GM12878 (cell line): Measurements from ENCODE around the gene KAZN. TPM values are rescaled to one million over a fixed set of nuclear protein-coding genes. Genes with fewer than 3 reads are reported as not detected.

Experiments
- ATAC-seq: fragments of 200-7000 bp; cut with Tn5 transposase; 3 replicates; pipeline ENCODE4 v1.9.1; 2020; ENCODE audit warnings: mild to moderate bottlenecking, moderate library complexity
- BruUV-seq: library from RNA; stranded (reverse); fragments of 400-500 nt; replicated peaks from 2 replicates; lab custom pipeline; 2021; lab: Mats Ljungman, UMichigan
- CTCF ChIA-PET: fragments of 300-600 bp; sonication (Branson Sonifier 250); formaldehyde crosslinking; extraction: SDS; loops from one replicate; lab custom pipeline; 2021; ENCODE audit warnings: inconsistent platforms; lab: Yijun Ruan, JAX
- POLR2A ChIA-PET: fragments of 350-600 bp; formaldehyde crosslinking; extraction: SDS; loops from one replicate; lab custom pipeline; 2021; ENCODE audit warnings: inconsistent platforms; lab: Charles Lee
- RAD21 ChIA-PET: fragments of 300-600 bp; sonication (Branson Sonifier 250); formaldehyde crosslinking; loops from one replicate; lab custom pipeline; 2023; ENCODE audit warnings: antibody characterized with exemption; ENCODE audit not compliant: unreplicated experiment; lab: Charles Lee
- SMC1A ChIA-PET: fragments of 300-600 bp; sonication (Branson Sonifier 250); formaldehyde crosslinking; loops from one replicate; lab custom pipeline; 2023; ENCODE audit not compliant: unreplicated experiment, uncharacterized antibody; lab: Charles Lee
- DNase-seq: peaks from one replicate; pipeline ENCODE4 v3.0.0-alpha.2; 2011; ENCODE audit warnings: low read depth, low spot score
- FAIRE-seq: peaks from 3 replicates; lab custom pipeline; 2011; peaks lifted over from hg19 to GRCh38; lab: Jason Lieb, UNC
- H2AFZ ChIP-seq: 2 replicates; pipeline ENCODE4 v1.6.0; 2011; ENCODE audit warnings: low read depth, low read length, control low read depth; ENCODE audit not compliant: control insufficient read depth
- H3K27ac ChIP-seq: 2 replicates; pipeline ENCODE4 v1.5.1; 2011; ENCODE audit warnings: control low read depth; ENCODE audit not compliant: control insufficient read depth, insufficient read depth
- H3K27me3 ChIP-seq, 2 experiments: replicated peaks in 1 of 2; 2 replicates each; pipeline versions ENCODE4 v1.6.0 to v1.6.1; 2011; ENCODE audit warnings: low read length in 1 of 2; ENCODE audit not compliant: control insufficient read depth in 2 of 2, insufficient read depth in 2 of 2
- H3K36me3 ChIP-seq, 2 experiments: 2 replicates each; pipeline ENCODE4 v1.5.1; 2011; ENCODE audit warnings: low read length in 1 of 2; ENCODE audit not compliant: control insufficient read depth in 2 of 2, insufficient read depth in 2 of 2
- H3K4me1 ChIP-seq: 2 replicates; pipeline ENCODE4 v1.6.1; 2011; ENCODE audit warnings: mild to moderate bottlenecking, low read length, moderate library complexity, mixed read lengths; ENCODE audit not compliant: control insufficient read depth, insufficient read depth
- H3K4me2 ChIP-seq: 2 replicates; pipeline ENCODE4 v1.6.0; 2011; ENCODE audit warnings: control low read depth; ENCODE audit not compliant: control insufficient read depth, insufficient read depth
- H3K4me3 ChIP-seq: fragments of 200-600 bp; sonication (generic); 2 replicates; pipeline ENCODE4 v1.5.1; 2016
- H3K79me2 ChIP-seq: 2 replicates; pipeline ENCODE4 v1.6.0; 2011; ENCODE audit warnings: low read length; ENCODE audit not compliant: control insufficient read depth, insufficient read depth
- H3K9ac ChIP-seq: 2 replicates; pipeline ENCODE4 v1.8.0; 2011; ENCODE audit warnings: low read length, control low read depth, mixed read lengths; ENCODE audit not compliant: control insufficient read depth, insufficient read depth
- H3K9me3 ChIP-seq: replicated peaks from 3 replicates; pipeline ENCODE4 v1.5.1; 2011; ENCODE audit warnings: mild to moderate bottlenecking, low read length; ENCODE audit not compliant: control insufficient read depth, insufficient read depth
- H4K20me1 ChIP-seq: 2 replicates; pipeline ENCODE4 v1.6.0; 2011; ENCODE audit not compliant: control insufficient read depth, insufficient read depth
- BHLHE40 ChIP-seq, 2 experiments: fragments of 450-650 bp in 1 of 2; IDR thresholded peaks; 2 replicates each; pipeline ENCODE4 v1.6.1; 2011 to 2017; ENCODE audit warnings: low read depth in 2 of 2, borderline replicate concordance in 1 of 2, improper control_type of control experiment in 1 of 2, low read length in 1 of 2, mild to moderate bottlenecking in 1 of 2
- CHD1 ChIP-seq: IDR thresholded peaks from 2 replicates; pipeline ENCODE4 v1.6.1; 2012; ENCODE audit warnings: low read depth, low read length, improper control_type of control experiment
- IKZF1 ChIP-seq: fragments of 450-650 bp; conservative IDR thresholded peaks from 2 replicates; pipeline ENCODE4 v1.6.1; 2017; ENCODE audit warnings: antibody characterized with exemption, mild to moderate bottlenecking
- POU2F2 ChIP-seq: IDR thresholded peaks from 3 replicates; pipeline ENCODE4 v1.6.1; 2011; ENCODE audit warnings: low read depth, mild to moderate bottlenecking, low read length, borderline replicate concordance
- TCF3 ChIP-seq: IDR thresholded peaks from 2 replicates; pipeline ENCODE4 v1.6.1; 2012; ENCODE audit warnings: low read depth, mild to moderate bottlenecking, low read length, borderline replicate concordance; ENCODE audit not compliant: insufficient read depth
- WGBS: methylation state at CpG from one replicate; pipeline ENCODE4 v1.1.6; 2016; ENCODE audit warnings: low lambda C conversion rate; ENCODE audit not compliant: insufficient replicate concordance, insufficient coverage; ENCODE audit errors: missing lambda C conversion rate; 5-methylcytosine and 5-hydroxymethylcytosine counted together
- in situ Hi-C: fragments of 300-500 bp; cut with MboI; formaldehyde crosslinking; loops from 9 replicates; pipeline ENCODE4 v1.14.3; 2018; ENCODE audit warnings: mixed read lengths
- intact Hi-C: fragments of 100-400 bp; cut with micrococcal nuclease; formaldehyde crosslinking; loops from one replicate; pipeline ENCODE4 v1.14.2; 2022; ENCODE audit not compliant: unreplicated experiment
- polyA plus RNA-seq, 11 experiments: library from polyadenylated mRNA; depleted of rRNA in 4 of 11; unstranded in 6 of 11; stranded (reverse) in 5 of 11; fragments of >200 nt; fragmentation: Nextera tagmentation in 4 of 11; fragmentation: Illumina TruSeq in 1 of 11; extraction: Ambion mirVana in 4 of 11; extraction: Trizol in 1 of 11; gene quantifications; 1 replicate in 1 of 11; 2 replicates in 10 of 11; pipeline versions ENCODE4 v1.2.1 to v1.2.3, GENCODE V29; 2011 to 2016; ENCODE audit warnings: inconsistent platforms in 2 of 11, missing spikeins in 2 of 11, low read depth in 1 of 11
- total RNA-seq, 4 experiments: library from RNA; depleted of rRNA in 3 of 4; stranded (reverse); fragments of >200 nt in 3 of 4; fragmentation: Illumina TruSeq in 1 of 4; extraction: Trizol in 1 of 4; gene quantifications; 2 replicates each; pipeline versions ENCODE4 v1.2.1 to v1.2.3, GENCODE V29; 2013 to 2021
- TF ChIP-seq, protein P1 (sequence below), 3 experiments: IDR thresholded peaks in 2 of 3; conservative IDR thresholded peaks in 1 of 3; 2 replicates each; pipeline ENCODE4 v1.5.1; 2011; ENCODE audit warnings: low read depth in 3 of 3, low read length in 3 of 3, mild to moderate bottlenecking in 3 of 3, control low read depth in 2 of 3, moderate library complexity in 2 of 3, inconsistent platforms in 1 of 3, mixed read lengths in 1 of 3; ENCODE audit not compliant: control insufficient read depth in 2 of 3, insufficient read depth in 1 of 3; ENCODE audit errors: extremely low read depth in 1 of 3

KAZN gene
- total and polyA plus RNA-seq, 10 of the 15 experiments (the other 5 are each of a cell fraction or from before 2014, with no cell fraction given), result 0.72 to 4.0 (median 1.2) TPM

DNA sequence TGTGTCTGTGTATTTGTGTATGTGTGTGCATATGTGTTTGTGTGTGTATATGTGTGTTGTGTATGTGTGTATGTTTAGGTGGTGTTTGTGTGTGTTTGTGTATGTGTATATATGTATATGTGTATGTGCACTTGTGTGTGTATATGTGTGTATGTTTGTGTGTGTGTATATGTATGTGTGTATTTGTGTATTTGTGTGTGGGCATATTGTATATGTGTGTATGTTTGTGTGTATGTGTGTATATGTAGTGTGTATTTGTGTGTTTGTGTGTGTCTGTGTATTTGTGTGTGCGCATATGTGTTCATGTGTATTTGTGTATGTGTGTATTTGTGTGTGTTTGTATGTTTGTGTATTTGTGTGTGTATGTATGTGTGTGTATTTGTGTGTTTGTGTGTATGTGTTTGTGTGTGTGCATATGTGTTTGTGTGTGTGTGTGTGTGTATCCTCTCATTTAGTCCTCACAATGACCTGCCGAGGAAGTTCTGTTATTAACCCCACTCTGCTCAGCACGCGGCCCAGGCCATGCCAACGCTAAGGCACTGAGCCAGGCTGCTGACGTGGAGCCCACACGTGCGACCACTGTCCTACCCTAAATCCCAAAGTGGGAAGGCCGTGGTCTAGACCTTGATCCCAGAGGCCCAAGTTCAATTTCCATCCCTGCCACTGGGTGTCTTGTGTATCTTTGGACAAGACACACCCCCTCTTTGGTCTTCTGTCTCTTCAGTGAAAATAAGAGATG is 511.8 kb downstream of the KAZN start:
- Histone ChIP-seq H2AFZ (no peak overlapping the region), H3K4me3 (no peak overlapping the region), H3K4me2 (no peak overlapping the region), H3K9ac (no peak overlapping the region), H3K27me3 (no peaks in the 10 kb centered on the region), H3K79me2 (no peaks in the 10 kb centered on the region), H4K20me1 (no peaks in the 10 kb centered on the region), H3K9me3 (no peaks in the 10 kb centered on the region; the same call in 2 of the 3 replicates), H3K36me3 (no peaks in the 10 kb centered on the region), H3K27ac (no peak overlapping the region), H3K4me1 (peaks cover 4% of the 10 kb centered on the region)
- ChIA-PET CTCF (interaction anchor here (0.7 kb wide), 2 partner anchors 18 to 206 kb away, joined by 3 read pairs; no protein-coding TSS in a partner anchor), POLR2A (no interaction called here), SMC1A (interaction anchor here (0.8 to 1.1 kb wide), 2 partner anchors 162 to 195 kb away, joined by 3 read pairs; no protein-coding TSS in a partner anchor), RAD21 (interaction anchor here (1.0 kb wide), 1 partner anchor 18 kb away, joined by 5 read pairs; no protein-coding TSS in a partner anchor)
- intact Hi-C loops (no loop called here), in situ Hi-C loops (no loop called here)
- 74% methylated on average over 9 of the region's 9 CpGs for WGBS
- DNase-seq (no peak), FAIRE-seq (no peak), ATAC-seq (no peak)
- TF ChIP-seq IKZF1, result no peak
- TF ChIP-seq TCF3, result no peak
- BruUV-seq, result no TSS peak

DNA sequence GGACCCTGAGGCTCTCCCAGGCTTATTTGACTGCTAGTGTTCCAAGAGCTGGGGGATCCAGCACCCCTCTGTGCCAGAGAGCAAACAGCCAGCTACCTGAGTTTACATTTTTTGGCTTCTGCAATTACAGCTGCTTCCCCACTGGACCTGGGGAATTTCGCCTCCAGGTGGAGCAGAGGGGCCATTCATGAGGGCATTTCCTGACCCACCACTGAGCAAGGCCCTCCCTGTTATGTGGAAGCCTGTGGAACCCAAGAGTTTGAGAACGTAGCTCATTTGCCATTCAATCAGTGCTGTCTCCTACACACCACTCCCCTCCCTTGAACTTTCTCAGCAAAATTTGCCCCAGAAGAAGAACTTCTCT is 512.4 kb downstream of the KAZN start:
- no peak for FAIRE-seq
- Histone ChIP-seq H3K9ac (no peak overlapping the region), H3K9me3 (no peaks in the 10 kb centered on the region), H3K27me3 (no peaks in the 10 kb centered on the region), H4K20me1 (no peaks in the 10 kb centered on the region), H2AFZ (no peak overlapping the region), H3K4me3 (no peak overlapping the region), H3K79me2 (no peaks in the 10 kb centered on the region), H3K4me2 (no peak overlapping the region), H3K4me1 (peaks cover 4% of the 10 kb centered on the region), H3K36me3 (no peaks in the 10 kb centered on the region), H3K27ac (no peak overlapping the region)
- WGBS, result 34% methylated on average over 2 of the region's 2 CpGs
- in situ Hi-C loops, result no loop called here
- POLR2A ChIA-PET, result no interaction called here
- RAD21 ChIA-PET, result interaction anchor here (1.0 kb wide), 1 partner anchor 18 kb away, joined by 5 read pairs; no protein-coding TSS in a partner anchor
- no peak for ATAC-seq
- SMC1A ChIA-PET, result interaction anchor here (0.8 to 1.1 kb wide), 2 partner anchors 161 to 194 kb away, joined by 3 read pairs; no protein-coding TSS in a partner anchor
- TF ChIP-seq CHD1 (no peak), BHLHE40 (IDR thresholded peaks at IDR 0.05; ENCODE audit: borderline replicate concordance in 1 of 2, low read depth in 2 of 2, low read length in 1 of 2) (no peak), POU2F2 (no peak)
- TF ChIP-seq, protein P1, sequence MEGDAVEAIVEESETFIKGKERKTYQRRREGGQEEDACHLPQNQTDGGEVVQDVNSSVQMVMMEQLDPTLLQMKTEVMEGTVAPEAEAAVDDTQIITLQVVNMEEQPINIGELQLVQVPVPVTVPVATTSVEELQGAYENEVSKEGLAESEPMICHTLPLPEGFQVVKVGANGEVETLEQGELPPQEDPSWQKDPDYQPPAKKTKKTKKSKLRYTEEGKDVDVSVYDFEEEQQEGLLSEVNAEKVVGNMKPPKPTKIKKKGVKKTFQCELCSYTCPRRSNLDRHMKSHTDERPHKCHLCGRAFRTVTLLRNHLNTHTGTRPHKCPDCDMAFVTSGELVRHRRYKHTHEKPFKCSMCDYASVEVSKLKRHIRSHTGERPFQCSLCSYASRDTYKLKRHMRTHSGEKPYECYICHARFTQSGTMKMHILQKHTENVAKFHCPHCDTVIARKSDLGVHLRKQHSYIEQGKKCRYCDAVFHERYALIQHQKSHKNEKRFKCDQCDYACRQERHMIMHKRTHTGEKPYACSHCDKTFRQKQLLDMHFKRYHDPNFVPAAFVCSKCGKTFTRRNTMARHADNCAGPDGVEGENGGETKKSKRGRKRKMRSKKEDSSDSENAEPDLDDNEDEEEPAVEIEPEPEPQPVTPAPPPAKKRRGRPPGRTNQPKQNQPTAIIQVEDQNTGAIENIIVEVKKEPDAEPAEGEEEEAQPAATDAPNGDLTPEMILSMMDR (IDR thresholded peaks at IDR 0.05 in 2 of 3, conservative IDR thresholded peaks at IDR 0.05 in 1 of 3; ENCODE audit: control insufficient read depth in 2 of 3, extremely low read depth in 1 of 3, insufficient read depth in 1 of 3, low read depth in 3 of 3, low read length in 3 of 3), result peak in 1 of 3 experiments; percentile 13; a peak in 1 of 6 replicates
- no peak for DNase-seq
- intact Hi-C loops, result no loop called here
- no TSS peak for BruUV-seq
- CTCF ChIA-PET, result interaction anchor here (0.7 to 1.4 kb wide), 4 partner anchors 17 to 205 kb away, joined by 3 to 4 read pairs (median 3); no protein-coding TSS in a partner anchor
